T47D (cell line): ENCODE data around the gene HSF5.
"Not testable (repeated sequence)": the region's sequence is repeated elsewhere in the genome, so short reads cannot be mapped to it uniquely, and the experiment has no call there.

Experiments
- DNase-seq, 2 experiments: peaks; one replicate each; pipeline versions ENCODE4 v3.0.0 to v3.0.0-alpha.2; 2011 to 2012; ENCODE audit warnings: low read depth in 1 of 2, low spot score in 1 of 2
- JUND ChIP-seq: IDR thresholded peaks from 2 replicates; pipeline ENCODE4 v1.6.1; 2012; ENCODE audit warnings: low read depth
- in situ Hi-C: cut with HindIII; loops from 2 replicates; pipeline ENCODE4 v1.10.0; 2016; ENCODE audit warnings: low sequenced_read_pairs, low pct_unique_long_range_greater_than_20kb

The HSF5 gene

GRCh38 chr17:58398574-58399266 lies 89.5 kb downstream of the HSF5 start:
- no peak for DNase-seq
- in situ Hi-C loops, result no loop called here
- TF ChIP-seq JUND, result no peak

GRCh38 chr17:58397421-58397820 lies 90.8 kb downstream of the HSF5 start:
- in situ Hi-C loops, DNase-seq: not testable (repeated sequence)

GRCh38 chr17:58396173-58396572 lies 92.0 kb downstream of the HSF5 start:
- in situ Hi-C loops, result no loop called here
- DNase-seq, result no peak
- TF ChIP-seq JUND, result no peak

- TF ChIP-seq JUND, result no peak
- DNase-seq, result no peak
- in situ Hi-C loops, result no loop called here
Measured at GRCh38 chr17:58394534-58395223, 93.5 kb downstream of the HSF5 start.

- in situ Hi-C loops, result no loop called here
- DNase-seq, result peak in 1 of 2 experiments; percentile 91
- TF ChIP-seq JUND, result peak; percentile 70; the same call in 1 of the 2 replicates
Measured at GRCh38 chr17:58391302-58391984, 96.8 kb downstream of the HSF5 start.

GRCh38 chr17:58390884-58391283 lies 97.3 kb downstream of the HSF5 start:
- in situ Hi-C loops, result no loop called here
- TF ChIP-seq JUND, result no peak
- no peak for DNase-seq

- in situ Hi-C loops, result no loop called here
- TF ChIP-seq JUND, result peak; percentile 23; the same call in 1 of the 2 replicates
- peak in 1 of 2 experiments; percentile 59 for DNase-seq
Measured at GRCh38 chr17:58388302-58389190, 99.7 kb downstream of the HSF5 start.

- in situ Hi-C loops, result no loop called here
- peak; percentile 83 for TF ChIP-seq JUND
- peak in 1 of 2 experiments; percentile 68 for DNase-seq
Measured at GRCh38 chr17:58387834-58388233, 100.4 kb downstream of the HSF5 start.

GRCh38 chr17:58386708-58387107 lies 101.5 kb downstream of the HSF5 start:
- in situ Hi-C loops, result no loop called here
- TF ChIP-seq JUND, result no peak

GRCh38 chr17:58385359-58385899 lies 102.8 kb downstream of the HSF5 start:
- DNase-seq, result no peak
- no peak for TF ChIP-seq JUND
- in situ Hi-C loops, result no loop called here

More at GRCh38 chr17:58386708-58387107, 101.5 kb downstream of the HSF5 start:
- no peak for DNase-seq

- no peak for DNase-seq
- no peak for TF ChIP-seq JUND
- in situ Hi-C loops, result no loop called here
Measured at GRCh38 chr17:58384897-58385296, 103.3 kb downstream of the HSF5 start.
